Activated CD8-positive, alpha-beta memory T cell treated with anti-CD3 and anti-CD28 coated beads, Interleukin-2, amount 50 U/mL, for 48 hours (primary cell): ENCODE measurements around the gene RNASE12.
"Not testable (repeated sequence)": the region's sequence is repeated elsewhere in the genome, so short reads cannot be mapped to it uniquely, and the experiment has no call there.

Experiments used
- DNase-seq: peaks from one replicate; pipeline ENCODE4 v3.0.0-alpha.2; 2020

The RNASE12 gene

DNA sequence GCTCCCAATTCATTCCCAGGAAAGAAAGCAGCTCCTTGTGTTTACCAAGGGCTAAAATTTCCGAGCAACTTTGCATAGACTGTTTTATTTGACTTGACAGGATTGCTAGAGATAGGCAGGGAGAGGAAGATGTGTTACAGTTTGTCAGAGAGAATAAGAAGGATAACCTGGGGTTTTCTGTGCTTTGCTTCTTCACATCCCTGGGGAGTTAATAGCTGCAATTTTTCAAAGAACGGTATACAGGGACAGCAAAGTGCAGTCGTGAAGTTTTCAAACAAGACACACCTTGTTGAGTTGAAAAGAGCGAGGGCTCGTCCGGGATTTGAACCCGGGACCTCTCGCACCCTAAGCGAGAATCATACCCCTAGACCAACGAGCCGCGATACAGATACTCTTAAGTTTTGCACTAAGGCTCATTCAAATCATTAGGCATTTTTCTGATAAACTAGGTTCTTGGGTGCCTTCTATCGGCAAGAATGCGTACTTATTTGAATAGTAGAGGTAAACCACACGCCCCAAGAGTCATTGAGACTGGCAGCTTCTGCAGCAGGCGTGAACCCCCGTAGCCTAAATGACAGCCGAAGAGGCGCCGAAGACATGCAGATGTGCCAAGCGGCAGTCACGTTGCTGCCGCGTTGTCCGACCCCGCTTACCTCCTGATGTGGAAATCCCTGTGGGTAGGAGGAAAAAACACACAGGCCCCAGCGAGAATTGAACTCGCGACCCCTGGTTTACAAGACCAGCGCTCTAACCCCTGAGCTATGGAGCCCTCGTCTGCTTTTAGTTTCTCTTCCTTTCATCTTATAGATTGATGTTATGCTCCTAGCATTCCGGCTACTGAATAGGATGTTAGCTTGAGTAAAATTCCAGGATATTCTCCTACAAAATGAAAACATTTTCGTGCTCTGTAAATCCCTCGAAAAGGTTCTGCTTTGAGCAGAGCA is 22.2 kb upstream of the RNASE12 start:
- DNase-seq, result peak; percentile 93

DNA sequence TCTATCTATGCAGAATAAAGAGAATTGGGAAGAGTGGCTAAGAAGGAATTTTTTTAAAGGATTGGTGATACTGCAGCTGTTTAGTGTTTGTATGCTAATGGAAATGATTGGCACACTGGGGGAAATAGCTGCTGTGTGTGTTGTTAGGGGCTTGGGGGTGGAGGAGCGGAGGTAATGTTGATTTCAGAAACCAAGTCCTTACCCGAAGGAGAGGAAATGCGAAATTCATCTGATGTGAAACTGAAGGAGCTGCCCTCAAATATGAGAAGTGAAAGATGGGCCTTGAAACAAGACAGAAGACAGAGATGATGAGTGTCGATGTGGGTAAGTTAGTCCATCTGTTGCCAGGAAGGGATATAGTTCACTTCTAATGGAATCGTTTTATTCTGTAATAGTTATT is 21.2 kb upstream of the RNASE12 start:
- no peak for DNase-seq

DNA sequence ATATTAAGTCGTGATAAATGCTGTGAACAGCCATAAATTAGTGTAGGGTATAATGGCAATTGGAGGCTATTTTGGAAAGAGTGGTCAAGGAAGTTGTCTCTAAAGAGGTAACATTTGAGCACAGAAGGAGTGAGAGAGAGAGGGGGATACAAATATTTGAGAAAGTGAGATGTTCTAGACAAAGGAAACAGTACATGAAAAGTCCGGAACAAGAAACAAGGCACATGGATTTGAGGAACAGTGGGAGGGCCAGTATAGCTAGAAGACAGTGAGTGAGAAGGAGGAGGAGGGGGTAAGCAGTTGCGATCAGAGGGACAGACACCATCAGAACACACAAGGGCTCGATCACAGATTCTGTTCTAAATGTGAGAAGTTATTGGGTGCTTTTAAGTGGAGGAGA is 20.1 kb upstream of the RNASE12 start:
- DNase-seq, result no peak

DNA sequence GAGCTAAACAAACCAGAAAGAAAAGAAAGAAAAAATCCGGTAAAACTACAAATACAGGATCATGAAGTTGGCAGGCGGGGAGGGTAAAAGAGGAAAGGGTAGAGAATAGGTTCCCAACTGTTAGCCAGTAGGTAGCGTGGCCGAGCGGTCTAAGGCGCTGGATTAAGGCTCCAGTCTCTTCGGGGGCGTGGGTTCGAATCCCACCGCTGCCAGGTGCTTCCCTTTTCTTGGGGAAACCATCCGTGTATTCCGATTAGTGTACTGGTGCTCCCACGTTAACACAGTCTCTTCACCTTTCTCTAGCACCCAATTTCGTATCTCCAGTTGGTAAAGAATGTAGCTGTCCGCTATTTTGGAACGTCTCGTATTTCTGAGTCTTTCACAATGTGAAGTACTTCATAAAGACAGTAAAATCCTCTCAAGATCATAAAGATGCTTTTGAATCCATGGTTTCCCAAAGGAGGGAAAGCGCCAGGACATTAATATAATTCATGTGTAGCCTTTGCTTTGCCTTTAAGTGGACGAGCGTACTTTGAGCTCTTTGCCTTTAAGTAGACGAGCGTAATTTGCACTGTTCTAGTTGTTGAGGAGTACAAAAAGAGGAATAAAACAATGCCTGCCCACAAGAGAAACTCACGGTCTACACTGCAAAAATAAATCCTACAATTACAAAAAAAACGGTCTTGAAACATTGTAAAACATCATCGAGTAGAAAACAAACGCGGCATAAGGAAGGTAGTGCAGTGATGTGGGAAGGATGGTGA is 19.0 kb upstream of the RNASE12 start:
- DNase-seq, result peak; percentile 94

DNA sequence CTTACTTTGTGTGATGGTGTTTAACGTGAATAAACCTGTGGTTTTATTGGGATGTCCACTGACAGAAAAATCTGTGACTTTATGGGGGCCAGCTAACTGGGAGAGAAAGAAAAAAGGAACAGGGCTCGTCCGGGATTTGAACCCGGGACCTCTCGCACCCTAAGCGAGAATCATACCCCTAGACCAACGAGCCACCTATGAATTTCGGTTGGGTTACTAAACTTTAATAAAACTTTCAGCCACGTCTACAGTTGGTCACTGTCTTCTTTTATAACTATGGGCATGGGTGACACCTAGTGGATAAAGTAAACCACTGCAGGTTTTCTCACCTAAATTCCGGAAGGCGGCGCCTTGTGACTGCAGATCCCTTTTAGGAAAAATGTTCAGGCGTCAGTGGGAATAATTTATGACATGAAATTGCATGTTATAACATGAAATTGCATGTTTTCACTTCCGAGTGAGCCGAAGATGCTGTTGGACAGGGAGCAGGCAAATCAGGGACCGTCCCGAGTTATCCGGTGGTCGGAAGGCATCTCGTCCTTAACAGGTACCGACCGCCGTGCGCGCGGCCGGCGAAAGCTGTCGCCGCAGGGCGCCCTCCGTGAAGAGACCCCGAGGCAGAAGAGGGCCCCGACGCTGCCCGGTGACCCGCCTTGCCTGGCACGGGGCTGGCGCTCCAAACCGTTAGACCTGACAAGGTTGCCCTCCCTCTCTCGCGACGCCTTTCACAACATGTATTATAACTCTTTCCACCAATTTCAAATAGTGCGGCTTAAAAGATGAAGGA is 18.2 kb upstream of the RNASE12 start:
- DNase-seq, result peak; percentile 83

DNA sequence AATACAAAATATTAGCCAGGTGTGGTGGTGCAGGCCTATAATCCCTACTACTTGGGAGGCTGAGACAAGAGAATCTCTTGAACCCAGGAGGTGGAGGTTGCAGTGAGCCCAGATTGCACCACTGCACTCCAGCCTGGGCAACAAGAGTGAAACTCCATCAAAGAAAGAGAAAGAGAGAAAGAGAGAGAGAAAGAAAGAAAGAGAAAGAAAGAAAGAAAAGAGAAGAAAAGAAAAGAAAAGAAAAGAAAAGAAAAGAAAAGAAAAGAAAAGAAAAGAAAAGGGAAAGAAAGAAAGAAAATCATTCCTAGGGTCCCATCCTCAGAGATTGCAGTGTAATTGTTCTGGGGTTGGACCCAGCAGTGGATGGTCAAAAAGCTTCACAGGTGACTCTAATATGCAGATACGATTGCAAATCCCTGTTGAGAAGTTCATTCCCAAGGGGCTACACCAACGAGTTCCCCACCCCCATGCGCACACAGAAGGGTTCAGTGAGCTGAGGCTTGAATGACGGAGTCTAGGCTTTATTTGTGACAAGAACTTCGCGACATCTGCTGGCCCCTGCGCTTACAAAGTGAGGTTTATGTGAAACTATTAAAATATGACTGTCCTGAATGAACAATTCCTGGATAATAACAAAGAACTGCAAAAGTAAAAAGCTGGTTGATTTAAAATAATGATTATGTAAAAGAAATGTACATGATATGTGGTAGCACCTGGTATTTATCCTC is 17.4 kb upstream of the RNASE12 start:
- DNase-seq, result no peak

DNA sequence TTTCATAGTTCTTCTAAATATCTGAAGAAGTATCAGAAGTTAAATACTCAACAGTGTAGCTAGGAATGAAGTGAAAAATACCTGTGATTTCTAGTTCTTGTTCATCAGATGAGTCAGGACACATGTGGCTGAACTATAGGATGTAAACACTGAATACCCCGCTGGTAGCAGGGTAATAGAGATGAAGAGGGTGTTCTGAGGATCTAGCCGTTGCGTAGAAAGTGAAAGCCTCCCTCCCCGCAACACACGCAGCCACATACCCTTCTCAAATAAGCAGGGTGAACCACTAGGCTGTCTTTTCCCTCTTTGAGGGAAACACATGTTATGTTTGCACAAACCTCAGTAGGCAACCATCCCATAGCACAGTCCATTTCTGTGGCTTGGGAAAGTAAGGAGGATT is 16.4 kb upstream of the RNASE12 start:
- DNase-seq, result no peak

DNA sequence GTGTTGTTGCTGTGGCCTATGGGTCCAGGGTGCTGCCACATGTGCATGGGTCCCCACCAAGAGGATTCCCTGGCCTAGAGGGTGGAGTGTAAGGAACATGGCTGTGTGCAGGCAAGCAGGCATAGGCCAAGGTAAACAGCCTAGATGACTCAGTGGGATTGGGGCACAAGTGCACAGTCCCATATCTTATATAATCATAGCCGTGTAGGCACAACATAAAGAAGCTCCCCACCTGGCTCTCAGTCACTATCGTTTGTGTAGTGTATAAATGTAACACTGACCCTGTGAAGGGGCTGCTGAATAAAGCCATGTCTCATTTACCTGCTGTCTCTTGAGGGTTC is 15.7 kb upstream of the RNASE12 start:
- DNase-seq, result no peak

DNA sequence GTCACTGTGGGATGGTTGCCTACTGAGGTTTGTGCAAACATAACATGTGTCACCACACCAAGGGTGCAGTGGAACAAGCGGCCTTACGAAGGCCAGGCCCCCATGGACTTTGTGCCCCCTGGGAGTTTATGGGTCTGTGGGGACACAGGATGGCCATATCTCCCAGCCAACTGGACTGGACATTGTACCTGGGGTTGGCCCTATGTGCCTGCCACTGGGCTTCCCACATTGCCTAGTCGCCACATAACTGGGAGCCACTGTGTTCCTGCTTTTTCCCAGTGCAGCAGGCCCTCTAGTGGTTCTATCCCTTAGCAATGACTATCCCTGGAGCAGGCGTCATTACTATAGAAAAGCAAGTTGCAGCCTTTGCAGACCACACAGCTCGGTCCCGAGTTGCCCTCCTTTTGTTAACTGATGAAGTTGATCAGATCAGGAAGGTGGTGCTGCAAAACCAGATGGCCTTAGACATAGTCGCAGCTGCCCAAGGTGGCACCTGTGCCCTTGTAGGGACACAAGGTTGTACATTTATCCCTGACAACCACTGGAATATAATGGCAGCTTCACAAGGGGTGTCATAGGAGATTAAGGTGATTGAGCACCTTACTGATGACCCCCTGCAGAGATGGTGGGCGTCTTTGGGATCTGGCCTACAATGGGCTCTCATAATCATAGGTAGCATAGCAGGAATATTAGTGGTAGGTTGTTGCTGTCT is 15.2 kb upstream of the RNASE12 start:
- DNase-seq, result no peak

DNA sequence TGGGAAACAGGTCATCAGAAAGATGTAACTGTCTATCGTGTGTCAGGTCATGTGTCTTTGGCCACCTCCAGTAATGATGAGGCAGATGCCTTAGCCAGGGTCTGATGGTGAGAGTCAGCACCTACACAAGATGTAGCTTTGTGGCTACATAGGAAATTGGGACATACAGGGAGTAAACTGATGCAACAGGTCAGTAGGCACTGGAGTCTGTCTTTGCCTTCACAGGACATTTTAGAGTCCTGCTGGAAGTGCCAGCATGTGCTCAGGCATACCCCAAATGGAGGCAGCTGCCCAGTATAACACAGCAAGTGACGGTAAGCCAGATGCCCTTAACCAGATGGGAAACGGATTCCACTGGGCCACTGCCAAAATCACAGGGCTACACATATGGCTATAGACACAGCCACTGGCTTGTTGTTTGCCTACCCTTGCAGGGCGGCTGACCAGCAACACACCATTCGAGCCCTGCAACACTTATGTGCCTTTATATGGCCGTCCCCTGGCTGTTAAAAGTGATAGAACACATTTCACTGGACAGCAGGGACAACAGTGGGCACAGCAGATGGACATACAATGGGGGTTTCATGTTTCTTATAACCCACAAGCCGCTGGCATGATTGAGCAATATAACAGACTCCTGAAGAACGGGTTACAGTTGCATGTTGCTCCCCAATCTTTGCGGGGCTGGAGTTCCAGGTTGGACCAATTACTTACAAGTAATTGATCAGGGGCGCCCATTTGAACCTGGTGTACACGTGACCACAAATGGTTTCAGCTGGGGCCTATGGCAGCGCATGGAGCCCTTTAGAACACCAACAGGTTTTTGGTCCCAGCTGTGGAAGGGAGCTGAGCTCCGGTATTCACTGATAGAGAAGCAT is 12.9 kb upstream of the RNASE12 start:
- no peak for DNase-seq

DNA sequence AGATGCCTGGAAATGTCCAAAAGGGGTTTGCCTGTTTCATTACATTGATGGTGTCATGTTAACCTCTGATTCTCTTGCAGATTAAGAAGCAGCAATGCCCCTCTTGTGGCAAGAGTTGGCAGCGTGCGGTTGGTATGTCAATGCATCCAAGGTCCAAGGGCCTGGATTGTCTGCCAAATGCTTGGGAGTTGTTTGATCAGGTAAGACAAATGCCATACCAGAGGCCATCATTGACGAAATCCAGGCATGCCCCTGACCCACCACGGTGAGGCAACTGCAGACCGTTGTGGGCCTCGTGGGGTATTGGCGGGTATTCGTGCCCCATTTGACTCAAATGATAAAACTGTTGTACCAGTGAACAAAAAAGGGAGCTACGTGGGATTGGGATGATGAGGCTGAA is 11.4 kb upstream of the RNASE12 start:
- DNase-seq, result no peak

DNA sequence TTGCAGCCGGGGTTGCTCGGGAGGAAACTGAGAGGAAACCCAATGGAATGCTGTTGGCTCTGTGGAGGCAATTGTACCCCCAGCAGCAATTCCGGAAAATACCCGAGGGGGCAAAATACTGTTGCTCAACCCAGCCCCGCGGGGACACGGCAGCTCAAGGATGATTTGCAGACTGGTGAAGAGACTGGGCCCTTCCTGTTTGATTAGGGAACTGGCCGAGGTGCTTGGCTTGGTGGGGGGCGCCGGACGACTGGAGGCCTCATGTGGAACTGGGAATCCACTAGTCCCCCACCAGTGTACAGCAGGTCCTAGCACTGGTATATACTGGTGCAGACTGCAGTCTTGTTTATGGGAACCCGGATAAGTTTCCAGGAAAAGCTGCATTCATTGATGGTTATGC is 10.3 kb upstream of the RNASE12 start:
- DNase-seq, result no peak

DNA sequence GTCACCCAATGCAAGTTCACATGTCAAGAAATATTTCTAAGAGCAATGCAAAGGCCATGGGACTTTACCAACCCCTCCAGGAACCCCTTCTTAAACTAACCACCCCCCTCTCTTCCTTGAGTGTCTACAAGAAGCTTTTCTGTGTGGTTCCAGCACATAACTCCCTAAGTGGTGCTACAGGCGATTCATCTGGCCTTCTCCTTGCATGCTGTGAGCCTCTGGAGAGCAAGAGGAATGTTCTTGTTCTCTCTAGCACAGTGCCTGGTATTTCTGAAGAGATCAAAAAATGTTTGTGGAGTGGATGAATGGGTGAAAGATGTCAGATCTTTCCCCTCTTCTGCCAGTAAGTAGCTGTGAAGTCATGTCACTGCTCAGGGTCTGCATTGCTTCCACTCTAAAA is 5.9 kb upstream of the RNASE12 start:
- DNase-seq, result no peak

DNA sequence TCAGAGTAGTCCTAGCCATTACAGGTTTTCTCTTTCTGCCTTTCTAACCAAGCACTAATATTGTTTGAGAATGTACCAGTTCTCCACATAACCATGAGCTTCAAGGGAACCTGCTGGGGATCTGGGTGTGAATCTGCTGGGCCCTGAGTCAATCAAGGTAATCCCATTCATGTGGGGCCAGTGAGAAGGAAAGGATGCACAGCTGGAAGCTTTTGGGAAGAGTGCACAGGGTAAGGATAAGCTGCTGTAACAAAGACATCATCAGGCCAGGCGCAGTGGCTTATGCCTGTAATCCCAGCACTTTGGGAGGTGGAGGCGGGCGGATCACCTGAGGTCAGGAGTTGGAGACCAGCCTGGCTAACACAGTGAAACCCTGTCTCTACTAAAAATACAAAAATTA is 4.5 kb upstream of the RNASE12 start:
- DNase-seq, result not testable (repeated sequence)

DNA sequence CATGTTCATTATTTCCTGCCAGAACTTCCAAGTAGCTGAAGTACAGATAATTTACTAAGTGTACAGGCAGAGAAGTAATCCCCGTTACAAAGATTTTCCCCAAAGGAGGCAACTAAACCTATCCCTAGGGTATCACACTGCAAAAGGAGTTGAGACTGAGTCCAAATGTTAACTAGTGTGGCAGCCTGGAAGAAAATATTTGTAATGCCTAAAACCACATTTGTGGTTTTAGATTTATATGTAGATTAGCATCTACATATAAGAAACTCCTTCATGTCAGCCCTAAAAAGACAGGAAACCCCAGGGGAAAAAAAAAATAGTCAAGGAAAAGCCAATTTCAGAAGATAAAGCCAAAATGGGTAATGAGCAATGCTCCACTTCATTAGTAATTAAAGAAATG is 1.4 kb upstream of the RNASE12 start:
- DNase-seq, result no peak

DNA sequence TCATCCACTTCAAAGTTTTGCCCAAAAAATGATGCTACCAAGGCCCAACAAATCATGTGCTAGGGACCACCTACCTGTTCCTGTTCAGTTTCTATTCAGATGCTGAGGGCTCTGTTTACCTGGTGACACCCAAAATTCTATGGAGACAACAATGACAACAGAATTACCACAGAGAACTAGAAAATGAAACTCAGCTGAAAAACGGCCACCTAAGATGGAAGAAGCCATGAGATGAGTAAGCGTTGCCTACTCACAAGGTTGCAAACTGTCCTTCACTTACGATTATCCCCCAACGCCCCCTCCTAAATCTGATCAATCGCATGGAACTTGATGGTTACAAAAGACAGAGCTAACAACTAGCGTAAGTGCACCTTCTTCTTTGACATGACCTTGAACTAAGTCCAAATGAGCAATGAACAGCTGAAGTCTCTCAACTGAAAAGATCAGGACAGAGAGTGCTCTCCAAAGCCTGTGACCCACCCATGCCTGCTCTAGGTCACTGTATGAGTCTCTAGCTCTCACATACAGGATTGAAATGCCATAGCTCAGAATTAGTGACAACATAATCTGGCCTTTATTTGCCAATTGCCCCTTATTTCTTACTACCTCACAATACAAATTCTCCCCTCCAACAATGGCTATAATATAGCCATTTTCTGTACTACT is 3.6 kb downstream of the RNASE12 start, which contains the start of gene RNASE11:
Gene RNASE11, minus strand, starts transcription at position 513 of the 666 bp plus-strand sequence.
- no peak for DNase-seq

DNA sequence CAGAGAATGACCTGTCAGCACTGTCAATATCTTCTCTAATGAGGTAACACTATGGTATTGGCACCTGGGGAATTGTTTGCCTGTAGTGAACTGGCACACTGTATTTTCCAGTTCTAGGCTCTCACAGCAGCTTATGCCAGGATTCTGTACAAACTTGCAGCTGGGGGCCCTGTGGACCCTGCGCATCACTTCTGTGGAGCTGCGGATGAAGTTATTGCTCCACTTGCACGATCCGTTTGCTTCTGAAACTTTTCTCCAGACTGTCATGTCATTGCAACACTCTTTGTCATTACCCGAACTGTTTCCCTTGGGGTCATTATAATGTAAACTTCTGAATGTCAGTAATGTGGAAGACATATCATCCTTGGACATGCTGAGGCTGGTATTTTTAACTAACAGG is 7.3 kb downstream of the RNASE12 start:
- DNase-seq, result no peak

DNA sequence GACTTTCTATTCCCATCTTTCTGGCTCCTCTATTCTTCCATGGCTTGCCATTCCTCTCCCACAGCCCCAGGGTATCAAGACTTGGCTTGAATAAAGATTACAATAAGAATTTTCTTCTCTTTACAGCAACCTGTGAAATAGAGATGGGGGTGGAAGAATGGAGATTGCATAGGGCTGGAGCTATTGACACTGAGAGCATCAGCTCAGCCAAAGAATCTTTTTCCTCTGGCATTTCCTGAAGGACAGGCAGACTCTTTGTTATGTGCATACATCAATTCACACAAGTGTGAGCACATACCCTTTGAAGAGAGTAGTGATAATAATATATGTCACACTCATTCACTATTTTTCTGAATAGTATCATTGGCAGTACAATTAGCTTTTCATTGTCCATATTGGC is 8.0 kb downstream of the RNASE12 start:
- DNase-seq, result no peak

DNA sequence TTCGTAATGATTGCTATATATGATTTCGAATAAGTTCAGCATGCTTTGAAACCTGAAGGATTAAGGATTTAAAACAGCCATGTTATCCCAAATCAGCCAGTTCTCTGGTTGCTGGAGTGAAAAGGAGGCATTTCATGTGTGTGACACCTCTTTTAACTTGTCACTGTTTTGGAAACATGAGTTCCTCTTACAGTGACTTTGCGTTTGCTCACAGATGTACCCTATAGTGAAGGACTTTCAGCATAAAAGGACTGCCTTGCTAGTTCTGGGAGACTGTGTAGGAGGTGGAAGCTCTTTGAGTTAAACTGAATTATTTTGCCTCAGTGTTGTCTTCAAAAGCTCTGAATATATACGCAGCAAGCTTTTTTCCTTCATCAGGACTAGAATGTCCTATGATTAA is 10.9 kb downstream of the RNASE12 start:
- DNase-seq, result no peak

DNA sequence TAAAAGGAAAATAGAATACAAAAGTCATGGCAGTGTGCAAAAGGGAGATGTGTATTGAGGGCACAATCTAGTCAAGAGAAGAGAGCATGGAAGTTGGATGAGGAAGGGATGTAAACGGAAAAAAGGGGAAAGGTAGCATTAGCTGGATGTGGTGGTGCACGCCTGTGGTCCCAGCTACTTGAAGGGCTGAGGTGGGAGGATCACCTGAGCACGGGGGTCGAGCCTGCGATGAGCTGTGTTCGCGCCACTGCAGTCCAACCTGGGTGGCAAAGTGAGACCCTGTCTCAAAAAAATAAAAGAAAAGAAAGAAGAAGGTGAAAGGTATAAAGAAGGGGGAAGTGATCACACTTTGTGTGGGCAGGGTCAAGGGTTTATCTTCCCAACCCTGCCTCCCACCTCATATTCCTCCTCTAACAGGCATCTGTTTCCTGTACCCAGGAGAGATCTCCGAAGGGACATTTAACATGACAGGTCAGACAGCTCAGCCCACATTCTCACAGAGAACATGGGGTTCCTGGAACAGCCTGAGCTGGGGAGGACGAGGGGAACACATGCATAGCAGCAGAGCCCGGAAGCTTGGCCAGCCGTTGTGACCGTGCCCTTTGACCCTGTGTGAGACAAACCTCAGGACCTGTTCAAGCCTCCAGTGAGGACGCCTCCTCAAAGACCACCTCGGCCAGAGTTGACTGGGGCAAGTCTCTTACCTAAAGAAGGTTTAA is 12.2 kb downstream of the RNASE12 start:
- no peak for DNase-seq
